Thyroid gland (tissue), 4 donors: Measurements from ENCODE around the gene SUMO4. TPM values are rescaled to one million over a fixed set of nuclear protein-coding genes. Genes with fewer than 3 reads are reported as not detected.

Experiments
- DNase-seq, 2 donors: peaks; one replicate each; pipeline ENCODE4 v3.0.0-alpha.2; 2019
- H3K27ac ChIP-seq, 3 donors: fragments of 200-600 bp; sonication (generic); 1 replicate in 2 of 3; 2 replicates in 1 of 3; pipeline ENCODE4 v1.5.1; 2016 to 2019; ENCODE audit warnings: mild to moderate bottlenecking in 1 of 3, moderate library complexity in 1 of 3
- H3K27me3 ChIP-seq: fragments of 200-600 bp; sonication (generic); one replicate; pipeline ENCODE4 v1.5.1; 2019
- H3K36me3 ChIP-seq, 2 donors: fragments of 200-600 bp; sonication (generic); one replicate each; pipeline ENCODE4 v1.5.1; 2016 to 2019
- H3K4me1 ChIP-seq, 2 donors: fragments of 200-600 bp; sonication (generic); one replicate each; pipeline ENCODE4 v1.5.1; 2017 to 2019
- H3K4me3 ChIP-seq, 3 donors: fragments of 200-600 bp; sonication (generic); replicated peaks in 1 of 3; 1 replicate in 2 of 3; 2 replicates in 1 of 3; pipeline ENCODE4 v1.5.1; 2016; ENCODE audit warnings: mild to moderate bottlenecking in 1 of 3
- H3K9me3 ChIP-seq: fragments of 200-600 bp; sonication (generic); one replicate; pipeline ENCODE4 v1.5.1; 2017
- POLR2A ChIP-seq, 2 donors: fragments of 450-650 bp; IDR thresholded peaks; one replicate each; pipeline ENCODE4 v1.6.1; 2017; ENCODE audit warnings: antibody characterized with exemption in 2 of 2, mild to moderate bottlenecking in 2 of 2, moderate library complexity in 1 of 2
- WGBS, 2 donors: methylation state at CpG; one replicate each; pipeline ENCODE4 v1.1.5; 2017; 5-methylcytosine and 5-hydroxymethylcytosine counted together
- intact Hi-C: fragments of 100-400 bp; cut with DNase I; formaldehyde crosslinking; loops from one replicate; pipeline ENCODE4 v1.15.1; 2023
- total RNA-seq, 4 donors: library from RNA; depleted of rRNA; stranded (reverse); fragments of >200 nt; gene quantifications; one replicate each; pipeline ENCODE4 v1.2.3, GENCODE V29; 2016
- TF ChIP-seq, protein P1 (sequence below), 6 experiments: fragments of 200-600 bp in 3 of 6; fragments of 450-650 bp in 3 of 6; sonication (generic) in 3 of 6; IDR thresholded peaks; one replicate each; pipeline ENCODE4 v1.5.1; 2016 to 2019; ENCODE audit warnings: antibody characterized with exemption in 6 of 6, mild to moderate bottlenecking in 2 of 6, inconsistent platforms in 1 of 6, moderate library complexity in 1 of 6

The SUMO4 gene
- total RNA-seq, 4 donors from 2014 or later = 3.6 to 9.9 (median 4.7) TPM

- Histone ChIP-seq H3K4me3 (no peak overlapping the region), H3K27me3 (no peaks in the 10 kb centered on the region), H3K27ac (no peak overlapping the region), H3K36me3 (peaks cover 4 to 12% of the 10 kb centered on the region in 2 donors), H3K4me1 (peaks cover 0 to 4% of the 10 kb centered on the region in 2 donors), H3K9me3 (no peaks in the 10 kb centered on the region)
- DNase-seq = no peak
- TF ChIP-seq POLR2A (IDR thresholded peaks at IDR 0.05) = no peak
- TF ChIP-seq, protein P1, sequence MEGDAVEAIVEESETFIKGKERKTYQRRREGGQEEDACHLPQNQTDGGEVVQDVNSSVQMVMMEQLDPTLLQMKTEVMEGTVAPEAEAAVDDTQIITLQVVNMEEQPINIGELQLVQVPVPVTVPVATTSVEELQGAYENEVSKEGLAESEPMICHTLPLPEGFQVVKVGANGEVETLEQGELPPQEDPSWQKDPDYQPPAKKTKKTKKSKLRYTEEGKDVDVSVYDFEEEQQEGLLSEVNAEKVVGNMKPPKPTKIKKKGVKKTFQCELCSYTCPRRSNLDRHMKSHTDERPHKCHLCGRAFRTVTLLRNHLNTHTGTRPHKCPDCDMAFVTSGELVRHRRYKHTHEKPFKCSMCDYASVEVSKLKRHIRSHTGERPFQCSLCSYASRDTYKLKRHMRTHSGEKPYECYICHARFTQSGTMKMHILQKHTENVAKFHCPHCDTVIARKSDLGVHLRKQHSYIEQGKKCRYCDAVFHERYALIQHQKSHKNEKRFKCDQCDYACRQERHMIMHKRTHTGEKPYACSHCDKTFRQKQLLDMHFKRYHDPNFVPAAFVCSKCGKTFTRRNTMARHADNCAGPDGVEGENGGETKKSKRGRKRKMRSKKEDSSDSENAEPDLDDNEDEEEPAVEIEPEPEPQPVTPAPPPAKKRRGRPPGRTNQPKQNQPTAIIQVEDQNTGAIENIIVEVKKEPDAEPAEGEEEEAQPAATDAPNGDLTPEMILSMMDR (IDR thresholded peaks at IDR 0.05) = no peak
- 95% methylated on average over 3 of the region's 3 CpGs for WGBS, 2 donors
- intact Hi-C loops = no loop called here
These were observed 9.6 kb downstream of the SUMO4 start for GRCh38 chr6:149409617-149410016.

- intact Hi-C loops = no loop called here
- Histone ChIP-seq H3K9me3 (no peaks in the 10 kb centered on the region), H3K4me1 (peaks cover 0 to 4% of the 10 kb centered on the region in 2 donors), H3K27me3 (no peaks in the 10 kb centered on the region), H3K36me3 (peaks cover 4 to 12% of the 10 kb centered on the region in 2 donors), H3K4me3 (no peak overlapping the region), H3K27ac (no peak overlapping the region)
- no peak for DNase-seq
- no peak for TF ChIP-seq POLR2A (IDR thresholded peaks at IDR 0.05)
- TF ChIP-seq, protein P1 (IDR thresholded peaks at IDR 0.05) = no peak
These were observed 10.5 kb downstream of the SUMO4 start for GRCh38 chr6:149410557-149410956.

DNA sequence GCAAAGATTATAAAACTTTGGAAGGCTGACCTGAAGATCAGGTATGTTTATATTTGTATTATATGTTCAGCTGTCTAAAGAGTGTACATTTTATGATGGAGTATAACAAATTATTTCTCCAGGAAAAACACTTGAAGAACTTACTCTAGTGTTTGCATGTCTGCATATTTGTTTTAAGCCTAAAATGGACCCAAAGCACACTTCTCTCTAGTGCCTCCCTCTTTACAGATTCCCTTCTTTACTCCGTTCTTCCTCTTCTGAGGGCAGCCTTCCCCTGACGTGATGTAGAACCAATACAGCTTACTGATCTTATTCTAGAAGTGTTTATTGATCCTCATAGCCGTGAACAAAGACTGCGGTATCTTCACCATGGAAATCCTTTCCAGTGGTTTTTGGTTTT, 13.9 kb downstream of the SUMO4 start:
- Histone ChIP-seq H3K27ac (no peak overlapping the region), H3K4me3 (no peak overlapping the region), H3K9me3 (no peaks in the 10 kb centered on the region), H3K27me3 (no peaks in the 10 kb centered on the region), H3K36me3 (peaks cover 4 to 12% of the 10 kb centered on the region in 2 donors), H3K4me1 (peaks cover 0 to 4% of the 10 kb centered on the region in 2 donors)
- intact Hi-C loops = no loop called here
- WGBS, 2 donors = 86 to 95% methylated on average over 4 of the region's 4 CpGs
- TF ChIP-seq POLR2A (IDR thresholded peaks at IDR 0.05) = no peak
- TF ChIP-seq, protein P1 (IDR thresholded peaks at IDR 0.05) = no peak
- no peak for DNase-seq

- Histone ChIP-seq H3K4me1 (peaks cover 0 to 4% of the 10 kb centered on the region in 2 donors), H3K27ac (no peak overlapping the region), H3K36me3 (peaks cover 0 to 8% of the 10 kb centered on the region in 2 donors), H3K4me3 (no peak overlapping the region), H3K27me3 (no peaks in the 10 kb centered on the region), H3K9me3 (no peaks in the 10 kb centered on the region)
- WGBS, 2 donors = 96 to 98% methylated on average over 4 of the region's 4 CpGs
- no peak for DNase-seq
- intact Hi-C loops = no loop called here
- TF ChIP-seq, protein P1 (IDR thresholded peaks at IDR 0.05) = no peak
- TF ChIP-seq POLR2A (IDR thresholded peaks at IDR 0.05) = no peak
These were observed 14.8 kb downstream of the SUMO4 start for GRCh38 chr6:149414821-149415220.

DNA sequence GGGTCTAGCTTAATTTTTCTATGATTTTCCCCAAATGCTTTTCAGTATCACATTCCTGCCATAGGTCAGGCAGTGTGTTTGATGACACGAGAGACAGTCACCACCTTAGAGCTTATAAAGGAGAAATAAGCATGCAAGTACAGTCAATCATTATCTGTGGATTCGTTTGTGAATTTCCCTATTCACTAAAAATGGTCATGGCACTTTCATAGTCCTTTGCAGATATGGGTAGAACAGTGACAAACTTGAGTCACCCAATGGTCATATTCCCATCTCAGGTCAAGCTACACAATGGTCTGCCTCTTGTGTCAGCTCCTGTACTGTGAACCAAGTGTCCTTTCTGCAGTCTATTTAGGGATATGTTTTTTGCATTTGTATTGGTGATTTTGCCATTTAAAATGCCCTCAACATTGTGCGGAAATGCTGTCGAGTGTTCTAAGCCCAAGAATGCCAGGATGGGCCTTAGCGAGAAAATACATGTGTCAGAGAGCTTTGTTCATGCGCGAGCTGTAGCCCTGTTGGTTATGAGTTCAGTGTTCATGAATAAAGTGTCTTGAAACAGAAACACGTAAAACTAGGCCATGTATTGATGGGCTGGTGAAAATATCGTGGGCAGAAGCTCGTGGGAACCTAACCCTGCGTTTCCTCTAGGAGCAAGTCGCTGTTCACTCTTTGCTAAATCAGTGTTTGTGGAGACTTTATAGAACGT, 19.8 kb downstream of the SUMO4 start:
- TF ChIP-seq POLR2A (IDR thresholded peaks at IDR 0.05) = no peak
- TF ChIP-seq, protein P1 (IDR thresholded peaks at IDR 0.05) = no peak
- intact Hi-C loops = loop anchor here (10.0 kb wide), 1 partner anchor 105 kb away; the partner anchor contains the start of gene TAB2
- Histone ChIP-seq H3K4me1 (peaks cover 7 to 10% of the 10 kb centered on the region in 2 donors), H3K27me3 (no peaks in the 10 kb centered on the region), H3K36me3 (no peaks in the 10 kb centered on the region), H3K4me3 (no peak overlapping the region), H3K9me3 (no peaks in the 10 kb centered on the region), H3K27ac (no peak overlapping the region)
- no peak for DNase-seq
- 90% methylated on average over 13 of the region's 13 CpGs for WGBS, 2 donors
